Daoy (cell line): Measurements from ENCODE around the gene TRIM72. TPM values are rescaled to one million over a fixed set of nuclear protein-coding genes. Genes with fewer than 3 reads are reported as not detected.
"Not testable (repeated sequence)": the region's sequence is repeated elsewhere in the genome, so short reads cannot be mapped to it uniquely, and the experiment has no call there.

ENCODE experiments used
- DNase-seq: peaks from one replicate; pipeline ENCODE4 v3.0.0-alpha.2; 2015; ENCODE audit warnings: low read depth
- total RNA-seq: library from RNA; depleted of rRNA; stranded (reverse); fragments of >200 nt; shearing (Covaris generic); gene quantifications from 2 replicates; pipeline ENCODE4 v1.2.3, GENCODE V29; 2014; rRNA removed

The TRIM72 gene
- not detected in 2 replicates for total RNA-seq

- DNase-seq: no peak
These were observed at the start of gene TRIM72 for GRCh38 chr16:31213877-31214707. TRIM72 (plus strand) TSS chr16:31214119; CDS start chr16:31214739, 620 bp downstream.

- no peak for DNase-seq
These were observed 46.6 kb upstream of the TRIM72 start for GRCh38 chr16:31167315-31167714.

- no peak for DNase-seq
These were observed 45.1 kb upstream of the TRIM72 start for GRCh38 chr16:31168848-31169247.

- DNase-seq: not testable (repeated sequence)
These were observed 43.9 kb upstream of the TRIM72 start for GRCh38 chr16:31170048-31170447.

- peak; percentile 91 for DNase-seq
These were observed 36.8 kb upstream of the TRIM72 start for GRCh38 chr16:31177136-31177535.

GRCh38 chr16:31179219-31179746 lies 34.6 kb upstream of the TRIM72 start:
- DNase-seq: no peak

- peak; percentile 88 for DNase-seq
These were observed 34.0 kb upstream of the TRIM72 start, which contains the start of gene FUS for GRCh38 chr16:31179747-31180459. FUS (plus strand) TSS chr16:31180139; CDS start chr16:31180215, 76 bp downstream.

GRCh38 chr16:31181102-31181830 lies 32.7 kb upstream of the TRIM72 start:
- DNase-seq: peak; percentile 41

GRCh38 chr16:31182391-31182790 lies 31.5 kb upstream of the TRIM72 start:
- no peak for DNase-seq

GRCh38 chr16:31183432-31184428 lies 30.2 kb upstream of the TRIM72 start:
- no peak for DNase-seq

- no peak for DNase-seq
These were observed 29.0 kb upstream of the TRIM72 start for GRCh38 chr16:31184888-31185287.

- no peak for DNase-seq
These were observed 28.6 kb upstream of the TRIM72 start for GRCh38 chr16:31185339-31185738.

- no peak for DNase-seq
These were observed 27.7 kb upstream of the TRIM72 start for GRCh38 chr16:31186176-31186575.

- DNase-seq: no peak
These were observed 26.8 kb upstream of the TRIM72 start for GRCh38 chr16:31186930-31187807.

GRCh38 chr16:31187808-31188189 lies 26.1 kb upstream of the TRIM72 start:
- no peak for DNase-seq

- no peak for DNase-seq
These were observed 25.2 kb upstream of the TRIM72 start for GRCh38 chr16:31188450-31189411.

- DNase-seq: no peak
These were observed 24.5 kb upstream of the TRIM72 start for GRCh38 chr16:31189412-31189778.

- no peak for DNase-seq
These were observed 23.9 kb upstream of the TRIM72 start for GRCh38 chr16:31190061-31190460.
